RWPE1 (cell line): Measurements from ENCODE around the gene KCNQ2.

Experiments
- CTCF ChIA-PET: fragments of 350-600 bp; sonication (Branson Sonifier 250); formaldehyde crosslinking; extraction: SDS; loops from one replicate; lab custom pipeline; 2021; lab: Yijun Ruan, JAX
- POLR2A ChIA-PET: fragments of 400-600 bp; formaldehyde crosslinking; extraction: SDS; loops from one replicate; lab custom pipeline; 2020; ENCODE audit warnings: antibody characterized with exemption; ENCODE audit not compliant: low non-redundant PET; lab: Yijun Ruan, JAX
- DNase-seq: peaks from one replicate; pipeline ENCODE4 v3.0.0; 2012; ENCODE audit warnings: low spot score
- H3K27ac ChIP-seq: fragments of 450-650 bp; 2 replicates; pipeline ENCODE4 v1.5.1; 2017
- TF ChIP-seq, protein P1 (sequence below): fragments of 450-650 bp; conservative IDR thresholded peaks from 2 replicates; pipeline ENCODE4 v1.5.1; 2017; ENCODE audit warnings: low read depth, mild to moderate bottlenecking

The KCNQ2 gene

DNA sequence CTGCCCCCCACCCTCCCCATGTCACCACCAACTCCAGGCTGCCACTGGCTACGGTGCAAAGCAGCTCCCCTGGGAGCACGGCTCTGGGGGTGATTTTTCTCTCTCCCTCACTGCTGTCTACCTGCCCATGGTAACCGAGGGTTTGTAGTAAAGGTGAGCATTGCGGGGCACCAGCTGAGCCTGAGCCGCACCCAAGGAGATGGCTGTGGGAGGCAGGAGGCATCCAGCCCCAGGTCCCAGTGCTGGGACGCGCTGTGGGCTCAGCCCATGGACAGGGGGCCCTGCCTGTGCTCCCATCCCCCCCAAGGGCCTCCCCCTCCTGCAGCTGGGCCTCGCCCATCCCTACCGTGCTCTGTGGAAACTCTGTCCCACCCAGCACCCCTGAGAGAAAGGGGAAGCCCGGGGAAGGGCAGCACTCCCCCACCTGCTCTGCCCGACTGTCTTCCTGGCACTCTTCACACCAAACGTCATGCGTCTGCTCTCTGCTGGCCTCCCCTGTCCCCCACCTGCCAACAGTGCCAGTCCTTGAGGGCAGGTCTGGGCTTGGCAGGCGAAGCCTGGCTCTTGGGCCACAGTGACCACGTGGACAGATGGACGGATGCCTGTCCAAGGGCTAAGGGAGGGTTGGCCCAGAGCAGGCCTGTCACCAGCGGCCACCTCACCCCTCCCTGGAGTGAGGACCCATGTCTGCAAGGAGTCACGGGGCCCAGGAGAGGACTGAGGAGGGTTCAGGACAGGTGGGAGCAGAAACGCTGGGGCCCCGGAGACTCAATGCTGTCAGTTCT lies 107.5 kb downstream of the KCNQ2 start:
- no peak for DNase-seq
- ChIA-PET POLR2A (no interaction called here), CTCF (interaction anchor here (1.4 kb wide), 1 partner anchor 16 kb away, joined by 7 read pairs; no protein-coding TSS in a partner anchor)
- no peak overlapping the region for H3K27ac ChIP-seq
- TF ChIP-seq, protein P1, sequence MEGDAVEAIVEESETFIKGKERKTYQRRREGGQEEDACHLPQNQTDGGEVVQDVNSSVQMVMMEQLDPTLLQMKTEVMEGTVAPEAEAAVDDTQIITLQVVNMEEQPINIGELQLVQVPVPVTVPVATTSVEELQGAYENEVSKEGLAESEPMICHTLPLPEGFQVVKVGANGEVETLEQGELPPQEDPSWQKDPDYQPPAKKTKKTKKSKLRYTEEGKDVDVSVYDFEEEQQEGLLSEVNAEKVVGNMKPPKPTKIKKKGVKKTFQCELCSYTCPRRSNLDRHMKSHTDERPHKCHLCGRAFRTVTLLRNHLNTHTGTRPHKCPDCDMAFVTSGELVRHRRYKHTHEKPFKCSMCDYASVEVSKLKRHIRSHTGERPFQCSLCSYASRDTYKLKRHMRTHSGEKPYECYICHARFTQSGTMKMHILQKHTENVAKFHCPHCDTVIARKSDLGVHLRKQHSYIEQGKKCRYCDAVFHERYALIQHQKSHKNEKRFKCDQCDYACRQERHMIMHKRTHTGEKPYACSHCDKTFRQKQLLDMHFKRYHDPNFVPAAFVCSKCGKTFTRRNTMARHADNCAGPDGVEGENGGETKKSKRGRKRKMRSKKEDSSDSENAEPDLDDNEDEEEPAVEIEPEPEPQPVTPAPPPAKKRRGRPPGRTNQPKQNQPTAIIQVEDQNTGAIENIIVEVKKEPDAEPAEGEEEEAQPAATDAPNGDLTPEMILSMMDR = no peak

DNA sequence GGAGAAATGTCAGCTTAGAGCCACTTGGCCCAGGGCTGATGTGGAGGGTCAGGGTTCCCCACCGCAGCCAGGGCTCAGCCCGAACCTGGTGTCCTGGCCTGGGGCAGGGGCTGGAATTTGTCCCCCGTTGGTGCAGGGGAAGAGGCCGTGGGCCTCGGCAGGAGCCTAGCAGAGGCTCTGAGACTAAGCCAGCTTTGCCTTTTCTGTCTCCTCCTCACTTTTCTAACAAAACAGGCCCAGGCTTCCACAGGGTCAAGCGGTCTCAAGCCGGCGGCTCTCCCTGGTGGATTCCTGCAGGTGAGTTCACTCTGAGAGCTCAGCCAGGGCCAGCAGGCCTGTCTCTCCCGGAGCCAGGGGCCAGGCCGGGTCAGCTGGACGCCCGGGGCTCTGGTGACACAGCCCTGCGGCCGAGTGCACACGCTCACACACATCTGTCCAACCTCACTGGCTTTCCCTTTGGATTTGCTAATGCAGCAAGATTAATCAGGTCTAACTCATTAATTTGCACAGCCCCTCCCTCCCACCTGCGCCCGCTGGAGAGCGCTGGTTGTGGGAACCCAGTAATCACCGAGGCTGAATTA lies 108.4 kb downstream of the KCNQ2 start:
- DNase-seq = no peak
- POLR2A ChIA-PET = interaction anchor here (0.6 kb wide), 1 partner anchor 347 kb away, joined by 4 read pairs; no protein-coding TSS in a partner anchor
- no peak overlapping the region for H3K27ac ChIP-seq
- TF ChIP-seq, protein P1 = no peak
- CTCF ChIA-PET = interaction anchor here (0.8 to 1.4 kb wide), 3 partner anchors 17 to 141 kb away, joined by 3 to 7 read pairs (median 4); no protein-coding TSS in a partner anchor

DNA sequence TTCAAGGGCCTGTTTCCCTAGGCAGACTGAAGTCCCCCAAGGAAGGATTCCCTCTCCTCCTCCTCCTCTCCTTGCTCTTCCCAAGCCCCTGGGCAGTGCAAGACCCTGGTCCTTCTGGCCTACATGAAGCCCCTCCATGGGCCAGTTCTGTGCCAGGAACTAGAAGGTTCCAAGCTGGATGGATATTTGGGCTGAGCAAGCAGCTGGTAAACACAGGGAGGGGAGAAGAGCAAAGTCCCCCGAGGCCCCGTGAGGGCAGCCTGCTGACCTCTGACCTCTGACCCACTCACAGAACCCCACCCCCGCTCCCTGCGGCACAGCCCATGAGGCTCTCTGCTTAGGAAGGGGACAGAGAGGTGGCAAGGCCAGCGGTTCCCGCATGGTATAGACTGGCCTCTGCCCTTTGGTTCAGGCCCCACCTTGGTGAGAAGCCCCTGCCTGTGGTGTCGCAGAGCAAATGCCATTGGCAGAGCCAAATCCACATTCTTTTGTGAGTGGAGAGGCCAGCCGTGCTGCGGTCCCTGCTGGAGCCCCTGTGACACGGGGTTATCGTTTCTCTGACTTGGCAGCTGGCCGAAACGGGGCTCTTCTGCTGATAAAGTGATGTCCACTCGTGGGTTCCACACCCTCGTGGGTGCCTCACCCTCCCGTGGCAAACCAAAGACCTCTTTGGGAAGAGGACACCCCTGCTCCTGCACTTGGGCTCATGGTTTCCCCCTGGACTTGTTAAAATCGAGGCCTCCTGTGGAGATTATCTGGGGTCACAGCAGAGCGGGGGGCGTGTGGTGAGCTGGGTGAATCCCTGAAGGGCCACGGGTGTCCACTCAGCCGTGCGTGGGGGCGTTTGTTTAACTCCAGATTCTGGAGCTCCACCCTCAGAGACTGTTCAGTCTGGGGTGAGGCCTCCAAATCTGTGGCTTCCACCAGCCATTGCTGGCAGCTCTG lies 109.2 kb downstream of the KCNQ2 start:
- no peak for DNase-seq
- ChIA-PET CTCF (interaction anchor here (0.6 to 2.4 kb wide), 5 partner anchors 18 to 140 kb away, joined by 3 to 14 read pairs (median 4); no protein-coding TSS in a partner anchor), POLR2A (interaction anchor here (0.6 kb wide), 1 partner anchor 347 kb away, joined by 4 read pairs; no protein-coding TSS in a partner anchor)
- TF ChIP-seq, protein P1 = no peak
- no peak overlapping the region for H3K27ac ChIP-seq

DNA sequence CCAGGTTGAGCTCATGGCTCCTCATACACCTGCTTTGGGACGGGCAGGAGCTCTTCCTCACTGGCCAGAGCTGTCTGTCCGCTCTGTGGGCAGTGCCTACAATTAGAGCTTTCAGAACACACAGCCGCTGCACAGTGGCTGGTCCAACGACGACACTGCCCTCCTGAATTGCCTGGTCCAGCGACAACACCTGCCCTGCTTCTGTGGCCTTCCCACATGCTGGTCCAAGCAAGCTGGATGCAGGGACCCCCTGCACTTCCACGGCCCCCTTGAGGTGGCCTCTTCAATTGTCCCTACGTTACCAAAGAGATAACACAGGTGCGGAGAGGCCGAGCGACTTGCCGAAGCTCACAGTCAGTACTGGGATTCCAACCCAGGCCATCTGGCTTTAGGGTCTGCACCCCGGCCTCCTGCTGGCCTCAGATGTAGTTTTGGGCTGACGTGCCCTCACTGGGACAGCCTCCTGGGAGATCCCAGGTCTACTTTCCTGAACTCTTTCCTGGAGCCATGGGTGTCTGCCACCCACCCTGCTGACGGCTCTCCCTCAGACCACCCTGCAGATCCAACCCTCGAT lies 109.9 kb downstream of the KCNQ2 start:
- ChIA-PET CTCF (interaction anchor here (0.6 to 2.4 kb wide), 4 partner anchors 19 to 138 kb away, joined by 3 to 14 read pairs (median 5); no protein-coding TSS in a partner anchor), POLR2A (no interaction called here)
- H3K27ac ChIP-seq = no peak overlapping the region
- DNase-seq = no peak
- TF ChIP-seq, protein P1 = no peak

DNA sequence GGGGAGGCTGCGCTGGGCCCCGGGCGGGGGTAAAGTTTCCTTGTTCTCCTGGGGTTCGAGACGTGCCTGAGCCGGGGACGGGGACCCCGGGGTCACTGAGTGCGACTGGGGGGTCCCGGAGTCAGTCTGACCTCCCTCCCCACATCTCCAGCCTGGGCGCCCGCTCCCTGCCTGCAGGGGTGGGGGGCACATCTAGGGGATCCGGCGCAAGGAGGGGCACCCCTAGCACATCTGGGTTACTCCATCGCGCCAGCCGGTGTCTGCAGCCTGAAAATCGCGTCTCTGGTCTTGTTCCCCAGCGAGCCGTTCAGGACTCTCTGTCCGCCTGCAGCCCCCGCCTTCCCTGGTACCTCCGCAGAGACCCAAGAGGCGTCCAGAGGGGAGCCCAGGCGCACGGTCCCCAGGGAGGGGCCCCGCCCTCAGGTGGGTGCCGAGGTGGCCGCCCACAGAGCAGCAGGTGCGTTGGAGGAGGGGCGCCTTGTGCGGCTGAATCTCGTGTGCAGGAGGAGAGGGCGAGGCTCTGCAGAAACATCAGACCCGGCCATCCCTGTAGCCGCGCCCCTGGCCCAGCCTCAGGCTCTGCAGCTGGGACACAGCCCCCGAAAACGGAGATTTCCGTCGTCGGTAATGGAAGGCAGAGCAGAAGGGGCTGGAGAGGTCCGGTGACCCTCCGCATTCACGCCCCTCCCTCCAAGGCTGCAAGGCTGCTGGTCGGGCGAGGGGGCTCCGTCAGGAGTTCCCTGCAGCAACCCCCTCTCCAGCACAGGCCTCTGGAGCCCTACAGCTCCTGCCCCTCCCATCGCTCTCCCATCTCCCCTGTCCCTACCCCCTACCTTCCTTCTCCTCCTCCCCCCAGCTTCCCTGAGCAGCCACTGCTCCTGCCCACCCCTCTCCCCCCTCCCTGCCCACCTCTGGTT lies 110.7 kb downstream of the KCNQ2 start:
- CTCF ChIA-PET = interaction anchor here (0.6 to 2.4 kb wide), 3 partner anchors 20 to 137 kb away, joined by 3 to 14 read pairs (median 6); no protein-coding TSS in a partner anchor
- DNase-seq = no peak
- H3K27ac ChIP-seq = no peak overlapping the region
- TF ChIP-seq, protein P1 = no peak
- POLR2A ChIA-PET = no interaction called here
